NCI-H526 treated with DMSO at 0.1 percent for 48 hours (cell line): Measurements from ENCODE around the gene IFNG.

Experiments used
- DNase-seq: peaks from one replicate; lab custom pipeline; 2025; lab: John Stamatoyannopoulos, UW

IFNG gene

GRCh38 chr12:68115281-68115680, 44.3 kb downstream of the IFNG start:
- DNase-seq, result no peak

- DNase-seq, result no peak
Observed at GRCh38 chr12:68114606-68115005, 44.9 kb downstream of the IFNG start.

- DNase-seq, result no peak
Observed at GRCh38 chr12:68113644-68114043, 45.9 kb downstream of the IFNG start.

GRCh38 chr12:68111995-68112394, 47.5 kb downstream of the IFNG start:
- DNase-seq, result no peak

GRCh38 chr12:68109444-68110217, 49.9 kb downstream of the IFNG start:
- no peak for DNase-seq

GRCh38 chr12:68109001-68109400, 50.5 kb downstream of the IFNG start:
- DNase-seq, result no peak

- no peak for DNase-seq
Observed at GRCh38 chr12:68106660-68107059, 52.9 kb downstream of the IFNG start.

GRCh38 chr12:68106160-68106559, 53.4 kb downstream of the IFNG start:
- DNase-seq, result no peak
